ENCODE measurements around the gene TMIGD3.

TMIGD3 gene

GRCh38 chr1:111497592-111497991 lies 5.8 kb downstream of the TMIGD3 start:
- no peak overlapping the region for H3K27ac Mint-ChIP-seq
- peaks cover 11% of the 10 kb centered on the region for H3K36me3 Mint-ChIP-seq
- H3K9me3 Mint-ChIP-seq: peaks cover 27% of the 10 kb centered on the region
- no peak overlapping the region for H3K4me3 Mint-ChIP-seq
- DNase-seq: no peak
- peaks cover 22% of the 10 kb centered on the region for H3K27me3 Mint-ChIP-seq
- CTCF ChIA-PET: interaction anchor here (1.1 to 4.7 kb wide), 3 partner anchors 10 to 250 kb away, joined by 3 to 29 read pairs (median 3); no protein-coding TSS in a partner anchor
- H3K4me1 Mint-ChIP-seq: peaks cover 26% of the 10 kb centered on the region

GRCh38 chr1:111496398-111496797 lies 7.0 kb downstream of the TMIGD3 start:
- peaks cover 11% of the 10 kb centered on the region for H3K36me3 Mint-ChIP-seq
- peaks cover 24% of the 10 kb centered on the region for H3K4me1 Mint-ChIP-seq
- H3K4me3 Mint-ChIP-seq: no peak overlapping the region
- peaks cover 27% of the 10 kb centered on the region for H3K9me3 Mint-ChIP-seq
- H3K27ac Mint-ChIP-seq: no peak overlapping the region
- no peak for DNase-seq
- H3K27me3 Mint-ChIP-seq: peaks cover 22% of the 10 kb centered on the region
- CTCF ChIA-PET: interaction anchor here (0.9 to 4.7 kb wide), 2 partner anchors 11 to 19 kb away, joined by 3 to 29 read pairs; no protein-coding TSS in a partner anchor

- Mint-ChIP-seq H3K4me3 (no peak overlapping the region), H3K9me3 (peaks cover 8% of the 10 kb centered on the region)
- no peak for DNase-seq
These were observed 12.4 kb downstream of the TMIGD3 start for GRCh38 chr1:111491070-111491469.

GRCh38 chr1:111490220-111490619 lies 13.2 kb downstream of the TMIGD3 start:
- Mint-ChIP-seq H3K27me3 (peaks cover 26% of the 10 kb centered on the region), H3K4me3 (no peak overlapping the region), H3K36me3 (peaks cover 2% of the 10 kb centered on the region), H3K4me1 (no peaks in the 10 kb centered on the region), H3K27ac (no peak overlapping the region), H3K9me3 (peaks cover 3% of the 10 kb centered on the region)
- CTCF ChIA-PET: interaction anchor here (0.8 to 1.3 kb wide), 3 partner anchors 9 to 18 kb away, joined by 3 to 4 read pairs (median 3); no protein-coding TSS in a partner anchor
- DNase-seq: no peak

More at GRCh38 chr1:111491070-111491469, 12.4 kb downstream of the TMIGD3 start:
- CTCF ChIA-PET: interaction anchor here (0.7 to 0.8 kb wide), 2 partner anchors 9 to 17 kb away, joined by 3 read pairs; no protein-coding TSS in a partner anchor
- Mint-ChIP-seq H3K27ac (no peak overlapping the region), H3K27me3 (peaks cover 22% of the 10 kb centered on the region), H3K4me1 (peaks cover 3% of the 10 kb centered on the region), H3K36me3 (peaks cover 2% of the 10 kb centered on the region)

- Mint-ChIP-seq H3K27me3 (peaks cover 22% of the 10 kb centered on the region), H3K36me3 (peaks cover 2% of the 10 kb centered on the region), H3K9me3 (no peaks in the 10 kb centered on the region), H3K4me1 (peaks cover 2% of the 10 kb centered on the region), H3K27ac (no peak overlapping the region), H3K4me3 (no peak overlapping the region)
- DNase-seq: no peak
- CTCF ChIA-PET: interaction anchor here (0.9 to 1.3 kb wide), 2 partner anchors 14 to 18 kb away, joined by 3 to 4 read pairs; no protein-coding TSS in a partner anchor
These were observed 13.8 kb downstream of the TMIGD3 start for GRCh38 chr1:111489604-111490003.

- Mint-ChIP-seq H3K4me1 (peaks cover 2% of the 10 kb centered on the region), H3K4me3 (no peak overlapping the region), H3K27ac (no peak overlapping the region), H3K36me3 (peaks cover 2% of the 10 kb centered on the region), H3K9me3 (no peaks in the 10 kb centered on the region), H3K27me3 (peaks cover 22% of the 10 kb centered on the region)
- no peak for DNase-seq
- CTCF ChIA-PET: interaction anchor here (1.0 kb wide), 1 partner anchor 227 kb away, joined by 3 read pairs; no protein-coding TSS in a partner anchor
These were observed 14.8 kb downstream of the TMIGD3 start for GRCh38 chr1:111488669-111489068.

- H3K9me3 Mint-ChIP-seq: no peaks in the 10 kb centered on the region
- H3K4me1 Mint-ChIP-seq: peaks cover 11% of the 10 kb centered on the region
- no peak overlapping the region for H3K27ac Mint-ChIP-seq
- DNase-seq: no peak
- H3K36me3 Mint-ChIP-seq: no peaks in the 10 kb centered on the region
- no peak overlapping the region for H3K4me3 Mint-ChIP-seq
- CTCF ChIA-PET: interaction anchor here (1.2 kb wide), 1 partner anchor 260 kb away, joined by 3 read pairs; no protein-coding TSS in a partner anchor
- peaks cover 30% of the 10 kb centered on the region for H3K27me3 Mint-ChIP-seq
These were observed 16.3 kb downstream of the TMIGD3 start for GRCh38 chr1:111487133-111487532.

GRCh38 chr1:111486431-111486830 lies 17.0 kb downstream of the TMIGD3 start:
- DNase-seq: no peak
- Mint-ChIP-seq H3K36me3 (no peaks in the 10 kb centered on the region), H3K27me3 (peaks cover 30% of the 10 kb centered on the region), H3K4me3 (no peak overlapping the region), H3K27ac (no peak overlapping the region), H3K4me1 (peaks cover 17% of the 10 kb centered on the region), H3K9me3 (no peaks in the 10 kb centered on the region)
- CTCF ChIA-PET: interaction anchor here (1.7 kb wide), 1 partner anchor 261 kb away, joined by 5 read pairs; no protein-coding TSS in a partner anchor

GRCh38 chr1:111484391-111485026 lies 18.9 kb downstream of the TMIGD3 start:
- Mint-ChIP-seq H3K9me3 (no peaks in the 10 kb centered on the region), H3K4me3 (no peak overlapping the region), H3K27me3 (peaks cover 33% of the 10 kb centered on the region), H3K36me3 (no peaks in the 10 kb centered on the region), H3K4me1 (peaks cover 24% of the 10 kb centered on the region), H3K27ac (no peak overlapping the region)
- CTCF ChIA-PET: interaction anchor here (0.6 to 1.7 kb wide), 2 partner anchors 10 to 262 kb away, joined by 3 to 5 read pairs; no protein-coding TSS in a partner anchor
- no peak for DNase-seq

GRCh38 chr1:111483876-111484275 lies 19.6 kb downstream of the TMIGD3 start:
- Mint-ChIP-seq H3K27ac (no peak overlapping the region), H3K27me3 (peaks cover 33% of the 10 kb centered on the region), H3K36me3 (peaks cover under 1% of the 10 kb centered on the region), H3K4me3 (no peak overlapping the region), H3K9me3 (no peaks in the 10 kb centered on the region), H3K4me1 (peaks cover 24% of the 10 kb centered on the region)
- CTCF ChIA-PET: interaction anchor here (0.6 kb wide), 1 partner anchor 11 kb away, joined by 3 read pairs; no protein-coding TSS in a partner anchor
- no peak for DNase-seq

- CTCF ChIA-PET: interaction anchor here (1.7 to 2.2 kb wide), 3 partner anchors 264 to 815 kb away, joined by 4 to 19 read pairs (median 8); no protein-coding TSS in a partner anchor
- Mint-ChIP-seq H3K27ac (no peak overlapping the region), H3K27me3 (peaks cover 27% of the 10 kb centered on the region), H3K36me3 (peaks cover 7% of the 10 kb centered on the region), H3K9me3 (no peaks in the 10 kb centered on the region), H3K4me1 (peaks cover 31% of the 10 kb centered on the region), H3K4me3 (no peak overlapping the region)
- no peak for DNase-seq
These were observed 20.3 kb downstream of the TMIGD3 start for GRCh38 chr1:111483166-111483565.

- Mint-ChIP-seq H3K27ac (no peak overlapping the region), H3K4me3 (no peak overlapping the region), H3K9me3 (no peaks in the 10 kb centered on the region), H3K36me3 (peaks cover 17% of the 10 kb centered on the region), H3K4me1 (peaks cover 46% of the 10 kb centered on the region), H3K27me3 (peaks cover 21% of the 10 kb centered on the region)
- DNase-seq: peak; percentile 79
- CTCF ChIA-PET: interaction anchor here (0.6 to 2.2 kb wide), 24 partner anchors 9 to 817 kb away, joined by 3 to 28 read pairs (median 4); partner anchors contain the start of genes ADORA3 and TMIGD3
These were observed 21.8 kb downstream of the TMIGD3 start for GRCh38 chr1:111481387-111482221.

- Mint-ChIP-seq H3K27ac (no peak overlapping the region), H3K27me3 (peaks cover 16% of the 10 kb centered on the region), H3K4me3 (no peak overlapping the region), H3K9me3 (no peaks in the 10 kb centered on the region), H3K36me3 (peaks cover 21% of the 10 kb centered on the region), H3K4me1 (peaks cover 55% of the 10 kb centered on the region)
- CTCF ChIA-PET: interaction anchor here (0.6 to 2.2 kb wide), 8 partner anchors 9 to 289 kb away, joined by 3 to 21 read pairs (median 6); no protein-coding TSS in a partner anchor
- no peak for DNase-seq
These were observed 22.8 kb downstream of the TMIGD3 start for GRCh38 chr1:111480674-111481073.
